HG02885 (cell line): Measurements from ENCODE around the gene LPP.

Source experiments
- ATAC-seq: cut with Tn5 transposase; IDR thresholded peaks from one replicate; pipeline ENCODE4 v1.9.1; 2021; ENCODE audit warnings: mild to moderate bottlenecking; ENCODE audit not compliant: unreplicated experiment, poor library complexity

The LPP gene

DNA sequence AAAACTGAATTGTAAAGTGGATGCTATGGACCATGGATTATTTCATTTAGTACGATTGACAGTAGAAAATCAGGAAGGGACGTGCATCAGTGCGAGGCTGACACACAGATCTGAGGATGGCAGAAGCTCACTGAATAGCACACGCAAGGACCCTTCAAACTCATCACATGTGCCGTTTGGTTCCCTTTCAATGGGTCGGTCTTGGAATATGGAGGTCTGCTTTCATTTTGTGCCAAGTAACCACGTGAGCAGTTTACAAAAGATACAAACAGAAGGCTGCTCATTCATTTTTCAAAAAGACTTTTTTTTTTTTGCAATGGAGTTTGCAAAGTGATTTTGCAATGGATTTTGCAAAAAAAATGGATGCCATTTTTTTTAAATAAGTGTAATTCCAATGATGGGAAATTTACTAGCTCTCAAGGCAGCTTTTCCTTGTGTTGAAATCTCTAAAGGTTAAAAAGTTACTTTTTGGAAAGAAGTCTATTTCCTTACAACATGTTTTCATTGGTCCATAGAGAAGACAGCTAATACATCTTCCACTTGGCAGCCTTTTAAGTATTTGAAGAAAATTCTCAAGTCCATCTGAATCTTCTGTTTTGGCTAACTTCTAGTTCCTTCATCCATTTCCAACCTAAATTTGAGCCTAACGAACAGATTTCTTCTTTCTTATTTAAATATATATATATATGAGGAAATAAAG lies 625.5 kb downstream of the LPP start:
- no peak for ATAC-seq

DNA sequence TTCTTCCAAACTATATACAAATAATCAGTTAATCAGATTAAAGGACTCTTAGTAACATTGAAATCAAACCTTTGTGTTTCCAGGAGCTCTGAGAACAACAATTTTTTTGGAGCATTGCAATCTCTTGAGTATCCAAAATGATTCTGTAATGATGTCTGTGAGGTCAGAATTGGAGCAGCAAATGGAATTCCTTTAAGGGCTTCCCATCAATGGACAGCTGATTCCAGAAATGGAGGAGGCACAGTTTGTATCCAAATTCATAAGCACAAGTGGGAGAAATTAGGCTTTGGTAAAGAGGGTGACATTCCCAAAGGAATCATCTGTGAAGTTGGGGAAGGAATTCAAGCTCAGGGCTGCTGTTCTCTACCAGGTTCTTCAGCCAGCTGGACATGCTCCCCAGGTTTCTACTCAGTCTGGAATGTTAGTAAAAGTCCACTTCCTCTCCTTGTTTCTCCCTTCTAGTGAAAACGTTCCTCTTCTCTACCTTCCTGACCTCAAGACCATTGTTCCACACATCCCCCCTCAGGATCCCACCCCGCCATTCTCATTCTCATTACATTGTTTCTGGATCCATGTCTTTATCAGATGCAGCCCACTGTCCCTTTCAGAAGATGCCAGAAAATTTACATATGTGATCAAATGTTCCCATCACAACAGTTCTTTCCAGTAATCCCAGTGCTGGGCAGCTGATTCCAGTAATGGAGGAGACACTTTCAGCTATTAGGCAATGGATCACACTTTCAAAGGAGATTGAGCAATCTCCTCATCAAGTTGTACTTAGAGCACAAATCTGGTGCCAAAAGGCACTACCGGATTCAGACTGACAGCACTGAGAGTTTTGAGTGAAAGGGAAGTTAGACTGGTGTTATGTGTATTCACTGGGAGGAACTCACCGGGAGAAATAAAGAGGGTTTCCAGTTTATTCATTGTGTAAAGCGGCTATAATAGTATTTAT lies 626.5 kb downstream of the LPP start:
- ATAC-seq, result no peak

GRCh38 chr3:188782613-188783124 lies 628.7 kb downstream of the LPP start:
- no peak for ATAC-seq

- no peak for ATAC-seq
Observed at GRCh38 chr3:188786424-188786823, 632.5 kb downstream of the LPP start.

DNA sequence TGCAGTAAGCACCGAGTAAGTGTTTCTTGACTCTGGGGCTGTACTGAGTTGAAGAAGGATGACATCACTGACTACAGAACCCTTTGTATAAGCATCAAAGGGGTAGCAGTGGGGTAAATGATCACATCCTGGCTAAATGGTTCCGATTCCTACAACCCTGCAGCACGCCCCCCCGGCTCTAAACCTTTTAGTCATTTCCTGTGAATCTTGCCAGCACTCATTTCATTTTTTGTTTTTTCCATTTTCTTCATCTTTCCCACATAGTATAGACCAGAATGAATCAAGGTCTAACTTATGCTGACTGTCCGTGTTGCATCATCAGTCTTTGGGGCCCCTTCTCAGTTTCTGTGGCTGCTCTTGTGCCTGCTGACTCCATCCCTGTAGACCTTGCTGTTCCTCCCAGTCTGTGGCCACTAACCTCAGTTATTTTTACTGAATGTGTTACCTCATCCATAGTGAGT lies 634.7 kb downstream of the LPP start:
- ATAC-seq, result peak; percentile 79

- no peak for ATAC-seq
Observed at GRCh38 chr3:188789251-188789650, 635.3 kb downstream of the LPP start.

GRCh38 chr3:188791311-188791710 lies 637.4 kb downstream of the LPP start:
- no peak for ATAC-seq

DNA sequence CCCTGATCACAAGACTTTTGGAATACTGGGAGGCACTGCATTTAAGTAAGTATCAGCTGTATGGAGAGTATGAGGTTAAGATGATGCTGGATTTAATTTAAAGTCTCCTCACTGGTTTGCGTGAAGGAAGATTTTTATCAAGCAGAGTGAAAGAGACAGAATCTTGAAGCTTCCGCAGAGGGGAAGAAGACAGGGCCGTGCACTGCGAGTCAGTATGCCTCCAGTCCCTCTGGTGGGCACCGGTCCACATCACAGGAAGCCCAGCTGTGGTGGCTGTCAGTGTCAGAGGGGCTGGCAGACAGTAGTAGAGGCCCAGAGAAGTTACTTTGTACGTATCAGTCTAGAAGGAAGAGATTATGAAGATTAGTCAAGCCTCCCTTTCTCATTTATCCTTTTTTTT lies 638.8 kb downstream of the LPP start:
- ATAC-seq, result no peak

- peak; percentile 99 for ATAC-seq
Observed at GRCh38 chr3:188796122-188796631, 642.2 kb downstream of the LPP start.

- no peak for ATAC-seq
Observed at GRCh38 chr3:188797045-188797444, 643.1 kb downstream of the LPP start.

- ATAC-seq, result no peak
Observed at GRCh38 chr3:188798556-188799145, 644.7 kb downstream of the LPP start.

- ATAC-seq, result no peak
Observed at GRCh38 chr3:188801393-188801792, 647.4 kb downstream of the LPP start.

DNA sequence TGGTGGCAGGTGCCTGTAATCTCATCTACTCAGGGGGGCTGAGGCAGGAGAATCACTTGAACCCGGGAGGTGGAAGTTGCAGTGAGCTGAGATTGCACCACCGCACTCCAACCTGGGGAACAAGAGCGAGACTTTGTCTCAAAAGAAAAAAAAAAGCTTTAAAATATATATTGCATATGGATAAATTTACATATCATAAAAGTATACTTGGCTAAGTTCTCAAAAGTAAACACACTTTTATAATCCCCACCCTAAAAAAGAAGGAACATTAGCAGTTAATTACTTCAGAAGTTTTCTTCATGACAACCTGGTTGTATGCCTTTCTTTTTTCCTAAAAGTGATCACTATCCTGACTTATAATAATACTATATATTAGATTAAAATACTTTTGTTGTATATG lies 648.7 kb downstream of the LPP start:
- no peak for ATAC-seq

- no peak for ATAC-seq
Observed at GRCh38 chr3:188807006-188807405, 653.0 kb downstream of the LPP start.

DNA sequence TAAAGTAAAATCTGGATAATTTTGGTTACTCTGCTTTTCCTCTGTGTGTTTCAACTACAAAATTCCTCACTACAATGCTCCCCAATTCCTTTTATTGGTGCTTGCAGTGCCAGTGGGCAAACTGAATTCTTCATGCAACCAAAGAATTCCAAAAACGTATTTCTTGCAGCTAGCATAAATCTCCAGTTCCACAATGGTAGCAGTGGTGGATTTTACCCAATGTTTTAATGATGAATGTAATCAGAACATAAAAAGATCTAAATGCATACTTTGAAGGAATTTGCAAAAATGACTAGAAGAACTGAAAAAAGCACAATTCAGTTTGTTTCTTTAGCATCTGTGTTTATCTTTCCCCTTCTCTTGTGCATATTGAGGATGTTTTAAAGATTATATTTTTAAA lies 658.2 kb downstream of the LPP start:
- no peak for ATAC-seq

DNA sequence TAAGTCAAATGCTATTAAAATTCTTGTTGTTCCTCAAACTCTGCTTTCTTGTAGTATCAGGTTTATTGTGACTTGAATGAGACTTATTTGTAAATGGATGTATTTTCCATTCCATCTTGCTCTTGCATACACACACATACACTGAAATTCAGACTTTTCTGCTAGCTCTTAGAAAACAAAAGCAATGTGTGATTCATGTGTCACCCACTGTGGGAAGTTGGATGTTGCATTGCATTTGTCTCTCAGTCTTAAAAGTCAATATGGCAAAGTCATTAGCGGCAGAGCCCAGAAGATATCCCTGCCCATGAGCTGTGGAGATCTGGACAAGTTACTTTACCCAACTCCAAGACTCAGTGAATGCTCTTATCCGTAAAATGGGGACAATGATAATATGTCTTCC lies 660.6 kb downstream of the LPP start:
- ATAC-seq, result no peak

DNA sequence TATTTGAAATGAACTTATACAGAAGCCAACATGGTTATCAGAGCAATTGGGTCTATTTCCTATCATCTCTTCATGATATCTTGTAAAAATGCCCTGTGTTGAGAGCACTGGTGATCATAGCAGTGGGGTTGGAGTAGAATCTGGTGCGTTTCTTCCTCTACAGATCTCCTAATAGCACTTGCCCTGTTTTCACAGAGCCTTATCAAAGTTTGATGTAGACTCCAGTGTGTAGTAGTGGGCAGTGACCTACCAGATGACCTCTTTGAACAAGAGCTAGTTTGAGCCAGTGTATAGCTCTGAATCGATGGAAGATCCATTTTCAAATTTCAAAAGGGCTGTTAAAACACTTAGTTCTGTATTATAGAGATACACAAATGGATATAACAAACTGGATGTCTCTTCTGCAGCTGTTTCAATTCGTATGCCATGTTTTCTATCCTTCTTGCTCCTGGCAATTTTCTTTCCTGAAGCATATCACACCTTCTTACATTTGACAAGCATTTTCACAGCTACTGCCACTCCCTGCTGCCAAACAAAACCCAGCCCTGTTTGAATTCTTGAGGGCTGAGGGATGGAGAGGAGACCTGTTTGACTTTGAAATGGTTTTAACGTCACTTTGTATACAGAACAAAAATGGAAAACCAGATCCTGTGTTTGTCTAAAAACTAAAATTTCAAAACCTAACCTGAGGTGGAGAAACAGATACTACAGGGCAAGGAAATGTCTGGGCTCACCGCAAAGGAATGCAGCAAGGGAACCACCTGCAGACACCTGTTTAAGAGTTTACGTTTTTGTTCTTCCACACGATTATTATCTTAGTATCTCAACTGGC lies 663.4 kb downstream of the LPP start:
- no peak for ATAC-seq

DNA sequence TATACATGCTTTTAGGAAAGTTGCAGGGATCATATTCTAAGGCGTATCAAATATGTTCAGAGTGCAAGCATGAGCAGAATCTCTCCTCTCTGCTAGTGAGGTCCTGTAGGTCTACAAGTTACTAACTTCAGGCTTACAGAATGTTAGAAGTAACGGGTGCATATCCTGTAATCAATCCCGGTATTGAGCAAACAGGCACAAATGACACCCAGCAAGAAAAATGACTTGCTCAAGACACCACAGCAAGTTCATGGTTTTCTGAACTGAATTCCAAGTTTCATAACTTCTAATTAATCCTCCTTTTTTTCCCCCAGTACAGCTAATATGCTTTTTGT lies 663.9 kb downstream of the LPP start:
- ATAC-seq, result no peak

- no peak for ATAC-seq
Observed at GRCh38 chr3:188818282-188818681, 664.3 kb downstream of the LPP start.

DNA sequence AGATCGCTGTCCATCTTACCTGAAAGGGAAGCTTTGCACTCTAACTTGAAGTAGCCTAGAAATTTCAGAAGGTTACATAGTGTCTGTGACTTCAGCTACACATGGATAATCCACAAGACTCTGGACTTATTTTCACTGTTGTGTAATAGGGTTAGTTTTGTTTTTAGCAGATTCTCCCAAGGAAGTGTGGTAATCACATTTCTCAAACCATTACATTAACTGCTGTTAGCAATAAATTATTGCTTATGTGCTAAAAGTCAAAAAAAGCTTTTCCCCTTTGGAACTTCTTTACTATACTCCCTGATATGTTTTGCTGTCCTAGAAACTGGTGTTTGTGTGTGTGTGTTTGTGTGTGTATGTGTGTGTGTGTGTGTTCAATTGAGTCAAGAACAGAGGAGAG lies 666.0 kb downstream of the LPP start:
- no peak for ATAC-seq
